Jurkat, Clone E6-1 (cell line): ENCODE measurements around the gene LMTK2.
A peak's percentile ranks its signal among the peaks of the same experiment; 100 is the strongest.

Source experiments
- DNase-seq: peaks from one replicate; pipeline ENCODE4 v3.0.0-alpha.2; 2011; ENCODE audit warnings: low read depth, low spot score
- H3K4me3 ChIP-seq: 2 replicates; pipeline ENCODE4 v1.5.1; 2011; ENCODE audit warnings: mild to moderate bottlenecking, low read length, control low read depth, moderate library complexity

The LMTK2 gene

DNA sequence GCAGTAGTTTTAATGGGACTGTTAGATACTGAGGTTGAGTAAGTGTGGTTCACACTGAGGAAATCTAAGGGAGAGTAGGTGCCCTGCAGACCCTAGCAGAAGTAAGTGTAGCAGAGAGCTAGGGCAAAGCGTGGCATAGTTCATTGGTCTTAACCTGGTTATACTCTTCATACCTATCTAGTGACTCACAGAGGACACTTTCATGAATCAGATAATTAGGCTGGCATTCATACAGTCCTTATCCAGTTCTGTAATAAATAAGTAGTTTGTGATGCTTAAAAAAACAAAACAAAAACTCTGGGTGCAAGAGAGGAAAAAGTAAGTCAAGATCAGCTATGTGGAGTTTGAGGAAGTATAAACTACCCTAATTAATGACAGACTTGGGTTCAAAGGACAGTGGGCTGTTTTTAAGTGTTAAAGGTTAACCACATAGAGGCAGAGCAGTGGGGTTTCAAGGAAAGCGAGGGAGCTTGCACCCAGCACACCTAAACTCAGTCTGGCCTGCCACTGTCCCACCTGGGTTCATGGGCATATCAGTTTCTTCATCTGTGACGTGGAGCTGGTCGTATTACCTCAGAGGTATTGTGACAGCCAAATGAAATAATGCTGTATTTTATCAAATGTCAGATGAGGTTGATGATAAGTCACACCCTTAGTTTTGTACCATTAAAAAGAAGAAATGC is 27.1 kb downstream of the LMTK2 start:
- peak; percentile 45 for DNase-seq
- H3K4me3 ChIP-seq, result no peak overlapping the region

DNA sequence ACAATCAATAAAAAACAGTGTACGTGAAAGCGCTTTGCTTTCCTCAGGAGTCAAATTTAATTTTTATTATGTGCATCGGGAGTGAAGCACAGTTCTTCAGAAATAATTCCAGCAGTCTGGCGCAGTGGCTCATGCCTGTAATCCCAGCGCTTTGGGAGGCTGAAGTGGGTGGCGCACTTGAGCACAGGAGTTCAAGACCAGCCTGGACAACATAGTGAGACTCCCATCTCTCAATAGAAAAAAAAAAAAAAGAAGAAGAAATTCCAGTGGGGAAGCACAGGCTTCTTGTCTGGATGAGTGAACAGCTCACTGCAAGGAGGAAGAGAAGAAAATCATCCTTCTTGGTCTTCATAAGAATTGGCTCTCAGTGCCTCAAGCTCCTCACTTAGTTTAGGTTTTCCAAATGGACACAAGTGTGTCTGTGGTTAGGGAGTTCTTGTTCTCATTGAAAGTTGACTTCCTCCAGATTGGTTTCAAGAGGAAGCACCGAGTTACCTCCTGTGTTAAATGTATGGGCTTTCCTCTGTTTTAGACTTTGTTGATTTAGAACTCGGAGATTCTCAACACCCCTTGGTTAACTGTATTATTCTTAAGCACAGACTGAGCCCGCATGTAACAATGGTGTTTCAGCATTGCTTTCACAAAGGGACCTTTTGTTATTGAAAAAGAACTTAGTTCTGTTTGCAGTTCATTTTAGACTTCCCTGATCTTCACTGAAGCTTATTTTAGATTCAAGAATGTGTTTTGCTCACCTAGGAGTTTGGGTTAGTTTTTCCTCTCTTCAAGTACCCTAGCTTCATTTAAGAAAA is 28.0 kb downstream of the LMTK2 start:
- H3K4me3 ChIP-seq, result no peak overlapping the region
- no peak for DNase-seq

- H3K4me3 ChIP-seq, result no peak overlapping the region
- no peak for DNase-seq
Measured at GRCh38 chr7:98135984-98136383, 29.3 kb downstream of the LMTK2 start.

GRCh38 chr7:98136423-98136822 is 29.8 kb downstream of the LMTK2 start:
- no peak for DNase-seq
- no peak overlapping the region for H3K4me3 ChIP-seq

DNA sequence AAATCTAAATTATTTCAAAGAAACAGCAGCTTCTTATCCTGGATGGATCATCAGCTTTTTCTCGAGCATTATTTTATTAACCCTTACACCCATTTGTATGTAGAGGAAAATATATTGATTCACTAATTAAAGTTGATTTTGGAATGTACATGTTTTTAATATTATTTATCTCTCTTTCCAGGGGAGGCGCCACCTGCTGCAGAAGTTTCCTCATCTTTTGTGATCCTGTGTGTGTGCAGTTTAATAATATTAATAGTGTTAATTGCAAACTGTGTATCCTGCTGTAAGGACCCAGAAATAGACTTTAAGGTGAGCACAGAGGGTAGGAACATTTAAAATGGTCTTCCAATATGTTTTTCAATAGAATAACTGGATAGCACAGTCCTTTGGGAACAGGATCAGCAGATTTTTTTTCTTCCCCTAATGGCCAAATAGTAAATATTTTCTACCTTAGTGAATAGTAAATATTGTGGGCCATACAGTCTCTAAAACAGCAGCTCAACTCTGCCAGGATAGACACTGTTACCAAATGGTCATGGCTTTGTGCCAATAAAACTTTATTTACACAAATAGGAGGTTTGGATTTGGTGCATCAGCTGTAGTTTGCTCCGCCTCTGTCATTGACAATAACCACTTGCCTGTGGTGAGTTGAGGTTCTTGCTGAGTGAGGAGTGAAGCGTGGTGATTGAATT is 30.6 kb downstream of the LMTK2 start:
- H3K4me3 ChIP-seq, result no peak overlapping the region
- DNase-seq, result no peak

DNA sequence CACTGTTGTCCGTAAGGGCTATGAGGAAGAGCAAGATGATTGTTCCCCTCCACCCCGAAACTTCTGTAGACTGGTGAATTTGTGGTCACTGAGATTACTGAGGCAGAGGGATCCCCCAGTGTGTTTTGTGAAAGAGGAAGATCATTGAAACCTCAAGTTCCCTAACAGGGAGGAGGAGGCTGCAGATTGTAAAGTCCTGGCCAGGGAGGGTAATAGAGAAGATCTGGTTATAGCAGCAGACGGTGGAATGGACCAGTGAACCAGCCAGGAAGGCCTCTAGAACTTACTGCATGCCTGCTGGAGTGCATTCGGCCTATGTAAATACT is 31.1 kb downstream of the LMTK2 start:
- no peak for DNase-seq
- no peak overlapping the region for H3K4me3 ChIP-seq

- no peak overlapping the region for H3K4me3 ChIP-seq
- no peak for DNase-seq
Measured at GRCh38 chr7:98138672-98139071, 32.0 kb downstream of the LMTK2 start.

DNA sequence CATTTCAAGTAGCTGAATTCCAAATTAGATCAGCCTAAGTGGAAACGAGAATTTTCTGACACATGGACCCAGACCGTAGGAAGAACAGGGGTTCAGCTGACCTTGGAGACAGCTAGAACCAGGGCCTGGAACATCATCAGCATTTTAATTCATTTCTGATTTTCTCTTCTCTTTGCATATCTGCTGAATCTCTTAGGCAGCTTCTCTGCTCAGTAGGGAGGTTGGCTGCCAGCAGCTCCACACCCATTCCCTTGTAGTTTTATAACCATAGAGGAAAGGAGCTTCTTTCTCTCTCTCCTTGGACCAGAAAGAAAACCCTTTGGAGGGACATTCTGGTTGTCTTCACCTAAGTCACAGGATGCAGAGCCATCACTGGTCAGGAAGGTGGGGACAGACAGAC is 36.0 kb downstream of the LMTK2 start:
- DNase-seq, result no peak
- H3K4me3 ChIP-seq, result no peak overlapping the region

DNA sequence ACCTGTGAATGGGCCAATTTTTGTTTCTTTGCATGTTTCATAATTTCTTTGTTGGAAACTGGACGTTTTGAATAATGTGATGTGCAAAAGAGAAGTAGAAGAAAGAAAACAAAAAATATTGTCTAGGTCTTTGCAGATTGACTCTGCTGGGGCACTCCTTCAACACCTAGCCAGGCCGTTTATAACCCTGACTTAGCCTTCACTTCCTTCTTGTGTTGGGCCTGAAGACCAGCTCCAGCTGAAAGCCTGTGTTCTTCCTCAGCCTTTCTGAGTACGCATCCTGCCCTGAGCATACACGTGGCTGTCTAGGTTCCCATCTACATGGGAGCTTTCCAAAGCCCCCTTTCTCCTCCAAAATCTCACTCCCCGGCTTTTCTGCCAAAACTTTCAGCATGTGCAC is 41.9 kb downstream of the LMTK2 start:
- no peak overlapping the region for H3K4me3 ChIP-seq
- DNase-seq, result no peak

DNA sequence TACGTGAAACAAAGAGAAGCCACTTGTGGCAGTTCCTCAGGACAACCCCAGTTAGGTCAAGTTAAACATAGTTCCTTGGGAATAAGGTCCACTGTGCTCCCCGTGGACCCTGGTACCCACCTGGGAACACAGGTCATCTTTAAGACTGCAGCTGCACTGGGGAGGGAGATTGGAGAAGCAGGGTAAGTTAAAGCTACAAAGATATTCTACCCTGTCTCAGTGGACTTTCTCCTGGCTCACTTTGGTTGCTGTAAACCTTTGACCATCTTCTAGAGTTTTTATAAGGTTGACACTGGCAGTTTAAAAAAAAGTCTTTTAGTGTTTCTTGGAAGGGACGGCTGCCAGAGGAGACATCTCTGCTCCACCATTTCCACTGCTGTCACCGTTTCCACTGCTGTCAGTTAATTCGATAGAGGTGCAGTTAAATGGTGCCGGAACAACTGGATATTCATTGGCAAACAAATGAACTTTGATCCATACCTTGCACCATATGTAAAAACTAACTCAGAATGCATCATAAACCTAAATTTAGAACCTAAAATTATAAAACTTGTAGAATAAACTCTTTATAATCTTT is 42.5 kb downstream of the LMTK2 start:
- DNase-seq, result no peak
- no peak overlapping the region for H3K4me3 ChIP-seq

DNA sequence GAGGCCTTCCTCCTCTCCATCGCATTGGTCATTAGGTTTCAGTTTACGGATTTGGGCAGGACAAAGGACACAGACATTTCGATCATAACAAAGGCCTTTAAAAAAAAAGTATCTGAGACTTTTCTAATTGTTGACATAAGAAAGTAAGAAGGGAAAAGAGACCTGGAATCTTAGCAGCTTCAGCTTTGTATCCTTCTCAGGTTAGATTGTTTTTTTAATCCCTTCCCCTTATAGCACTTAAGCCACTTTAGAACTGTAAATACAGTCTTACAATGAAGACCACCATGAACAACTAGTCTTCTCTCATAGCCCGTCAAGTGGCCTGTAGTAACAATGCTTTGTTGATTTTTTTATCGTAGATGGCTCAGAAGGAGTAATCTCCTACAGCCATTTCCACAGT is 45.2 kb downstream of the LMTK2 start:
- DNase-seq, result no peak
- no peak overlapping the region for H3K4me3 ChIP-seq

DNA sequence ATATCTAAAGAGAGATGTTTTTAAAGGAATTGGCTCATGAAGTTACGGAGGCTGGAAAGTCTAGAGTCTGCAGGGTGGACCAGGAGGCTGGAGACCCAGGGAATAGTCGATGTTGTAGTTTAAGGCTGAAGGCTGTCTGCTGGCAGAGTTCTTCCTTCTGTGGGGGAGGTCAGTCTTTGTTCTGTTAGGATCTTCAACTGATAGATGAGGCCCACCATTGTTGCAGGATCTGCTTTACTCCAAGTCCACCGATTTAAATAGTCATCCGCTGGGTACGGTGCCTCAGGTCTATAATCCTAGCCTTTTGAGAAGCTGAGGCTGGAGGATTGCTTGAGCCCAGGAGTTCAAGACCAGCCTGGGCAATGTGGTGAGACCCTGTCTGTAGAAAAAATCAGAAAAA is 50.0 kb downstream of the LMTK2 start:
- H3K4me3 ChIP-seq, result no peak overlapping the region
- no peak for DNase-seq

DNA sequence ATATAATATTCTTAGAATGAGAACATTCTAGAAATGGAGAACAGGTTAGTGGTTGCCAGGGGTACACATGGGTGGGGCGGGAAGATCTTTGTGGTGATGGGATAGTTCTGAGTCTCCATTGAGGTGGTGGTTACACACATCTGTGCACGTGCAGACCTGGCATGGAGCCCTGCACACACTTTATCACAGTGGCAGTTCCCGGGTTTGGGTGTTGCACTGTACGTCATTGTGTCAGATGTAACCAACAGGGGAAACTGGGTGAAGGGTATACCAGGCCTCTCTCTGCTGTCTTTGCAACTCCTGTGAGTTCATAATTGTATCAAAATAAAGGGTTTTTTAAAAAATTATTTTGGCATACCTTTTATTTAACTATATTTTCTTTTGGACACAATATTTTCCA is 51.1 kb downstream of the LMTK2 start:
- peak; percentile 9 for DNase-seq
- H3K4me3 ChIP-seq, result no peak overlapping the region

- H3K4me3 ChIP-seq, result no peak overlapping the region
- DNase-seq, result no peak
Measured at GRCh38 chr7:98162758-98163157, 56.1 kb downstream of the LMTK2 start.

DNA sequence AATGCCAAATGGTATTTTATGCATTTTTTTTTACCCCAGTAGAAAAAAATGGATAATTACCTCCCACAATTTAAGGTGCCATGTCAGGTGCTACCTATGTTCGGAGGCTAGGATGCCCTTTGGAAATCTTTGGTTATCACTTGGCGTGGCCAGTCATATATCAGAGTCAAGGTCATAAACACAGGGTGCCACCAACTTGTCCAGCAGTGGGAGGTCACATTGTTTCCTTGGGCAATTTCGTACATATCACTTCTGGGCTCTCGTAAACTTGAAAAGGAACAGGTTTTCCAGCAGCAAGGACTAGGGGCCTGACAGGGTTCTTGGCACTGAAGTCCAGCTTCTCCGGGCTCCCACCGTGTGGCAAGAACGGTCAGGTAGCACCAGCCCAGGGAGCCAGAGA is 56.6 kb downstream of the LMTK2 start:
- no peak overlapping the region for H3K4me3 ChIP-seq

GRCh38 chr7:98163704-98164494 is 57.2 kb downstream of the LMTK2 start:
- DNase-seq, result no peak

More for the DNA sequence above, 56.6 kb downstream of the LMTK2 start:
- DNase-seq, result no peak

GRCh38 chr7:98165827-98166667 is 59.4 kb downstream of the LMTK2 start:
- peak; percentile 4 for DNase-seq

More at GRCh38 chr7:98163704-98164494, 57.2 kb downstream of the LMTK2 start:
- H3K4me3 ChIP-seq, result no peak overlapping the region

GRCh38 chr7:98166668-98166970 is 60.0 kb downstream of the LMTK2 start:
- no peak for DNase-seq
- H3K4me3 ChIP-seq, result no peak overlapping the region

More at GRCh38 chr7:98165827-98166667, 59.4 kb downstream of the LMTK2 start:
- H3K4me3 ChIP-seq, result no peak overlapping the region
